HepG2 (cell line): Measurements from ENCODE around the gene CSKMT. TPM values are rescaled to one million over a fixed set of nuclear protein-coding genes. Genes with fewer than 3 reads are reported as not detected.
A peak's percentile ranks its signal among the peaks of the same experiment; 100 is the strongest.

ENCODE experiments used
- ELF4 ChIP-seq: sonication (generic); formaldehyde crosslinking; IDR thresholded peaks from 2 replicates; pipeline ENCODE4 v1.5.0; 2020; ENCODE audit warnings: missing genetic modification reagents, mild to moderate bottlenecking, moderate library complexity, borderline replicate concordance
- KLF12 ChIP-seq: sonication (generic); formaldehyde crosslinking; IDR thresholded peaks from 2 replicates; pipeline ENCODE4 v1.4.0; 2020; ENCODE audit warnings: missing genetic modification reagents, borderline replicate concordance
- MNT ChIP-seq: fragments of 450-650 bp; IDR thresholded peaks from 2 replicates; pipeline ENCODE4 v1.6.1; 2016
- NFAT5 ChIP-seq: sonication (generic); formaldehyde crosslinking; IDR thresholded peaks from 2 replicates; pipeline ENCODE4 v1.4.0; 2020; ENCODE audit warnings: missing genetic modification reagents
- NFATC3 ChIP-seq: sonication (generic); formaldehyde crosslinking; IDR thresholded peaks from 2 replicates; pipeline ENCODE4 v1.5.1; 2020; ENCODE audit warnings: mild to moderate bottlenecking, missing genetic modification reagents
- RBM39 ChIP-seq: fragments of 200-400 bp; formaldehyde crosslinking; IDR thresholded peaks from one replicate; pipeline ENCODE4 v1.6.1; 2018; ENCODE audit warnings: antibody characterized with exemption, mild to moderate bottlenecking, low read depth, low read length; ENCODE audit not compliant: poor library complexity, severe bottlenecking
- SNAPC4 ChIP-seq: sonication (generic); formaldehyde crosslinking; IDR thresholded peaks from 2 replicates; pipeline ENCODE4 v1.4.0; 2020; ENCODE audit warnings: mild to moderate bottlenecking, missing genetic modification reagents
- U2AF1 ChIP-seq: fragments of 200-400 bp; formaldehyde crosslinking; optimal IDR thresholded peaks from 2 replicates; pipeline ENCODE3; 2017; ENCODE audit warnings: mild to moderate bottlenecking, low read depth, low read length
- ZNF12 ChIP-seq: sonication (generic); formaldehyde crosslinking; IDR thresholded peaks from 2 replicates; pipeline ENCODE4 v1.5.0; 2020; ENCODE audit warnings: missing genetic modification reagents
- ZNF577 ChIP-seq: sonication (generic); formaldehyde crosslinking; IDR thresholded peaks from 2 replicates; pipeline ENCODE4 v1.4.0; 2020; ENCODE audit warnings: mild to moderate bottlenecking, low read depth, missing genetic modification reagents, borderline replicate concordance
- ZSCAN30 ChIP-seq: sonication (generic); formaldehyde crosslinking; IDR thresholded peaks from 2 replicates; pipeline ENCODE4 v1.5.0; 2020; ENCODE audit warnings: mild to moderate bottlenecking, missing genetic modification reagents
- polyA plus RNA-seq, 8 experiments: library from polyadenylated mRNA; depleted of rRNA in 3 of 8; stranded (reverse) in 7 of 8; unstranded in 1 of 8; fragments of >200 nt; fragmentation: Illumina TruSeq in 4 of 8; extraction: Trizol in 4 of 8; gene quantifications; 2 replicates each; pipeline versions ENCODE4 v1.2.1 to v1.2.3, GENCODE V29; 2011 to 2016; ENCODE audit warnings: low read depth in 4 of 8, missing spikeins in 1 of 8, mixed read lengths in 1 of 8; ENCODE audit not compliant: insufficient read depth in 1 of 8
- total RNA-seq, 5 experiments: library from RNA; depleted of rRNA; stranded (reverse); fragments of >200 nt; fragmentation: Illumina TruSeq; extraction: Trizol; gene quantifications; 2 replicates each; pipeline ENCODE4 v1.2.3, GENCODE V29; 2016; ENCODE audit warnings: low read depth in 1 of 5
- TF ChIP-seq, protein P1 (sequence below): sonication (generic); formaldehyde crosslinking; IDR thresholded peaks from 2 replicates; pipeline ENCODE4 v1.4.0; 2020; ENCODE audit warnings: missing genetic modification reagents; ENCODE audit errors: not compliant biosample characterization

The CSKMT gene
- total and polyA plus RNA-seq, 2 of the 13 experiments (the other 11 are each of a cell fraction or from before 2014, with no cell fraction given) = 7.6 to 31.8 TPM

DNA sequence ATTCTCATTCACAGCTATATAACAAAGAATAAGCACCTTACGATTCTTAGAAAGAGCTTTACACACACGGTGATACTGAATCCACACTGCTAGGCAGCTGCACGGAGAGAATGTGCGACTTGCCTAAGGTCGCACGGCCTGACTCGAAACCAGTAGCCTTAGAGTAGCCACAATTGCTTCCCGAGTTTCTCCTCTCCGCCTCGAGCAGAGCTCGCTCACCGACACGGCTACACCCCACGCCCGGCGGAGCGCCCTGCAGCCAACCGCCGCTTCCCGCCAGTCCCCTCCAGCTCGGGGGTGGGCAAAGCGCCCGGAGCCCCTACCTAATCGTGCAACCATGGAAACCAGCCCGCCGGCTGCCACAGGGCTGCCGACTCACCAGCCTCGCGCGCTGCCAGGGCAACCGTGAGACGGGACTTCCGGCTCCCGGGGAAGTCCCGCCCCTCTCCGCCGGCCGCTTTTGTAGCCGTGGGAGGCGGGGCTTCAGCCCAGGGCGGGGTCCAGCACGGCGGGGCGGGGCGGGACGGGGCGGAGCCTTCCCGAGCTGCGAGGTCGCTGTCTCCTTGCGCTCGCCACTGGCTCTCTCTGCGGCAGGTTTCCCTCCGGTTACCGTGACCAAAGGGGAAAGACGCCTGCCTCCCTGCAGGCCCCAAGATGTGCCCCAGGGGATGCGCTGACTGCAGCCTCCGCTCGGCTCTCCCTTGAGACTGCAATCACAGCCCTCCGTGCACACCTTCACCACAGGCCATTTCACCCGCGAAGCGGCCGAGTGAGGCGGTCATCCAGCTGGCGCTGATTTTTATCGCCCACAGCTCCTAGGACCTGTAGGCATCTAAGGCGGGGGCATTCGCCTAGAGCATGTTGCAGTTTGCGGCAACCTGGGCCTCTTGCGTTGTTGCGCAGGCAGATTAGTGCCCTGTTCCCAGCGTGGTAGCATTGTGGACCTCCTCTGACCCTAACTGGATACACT is 41.1 kb downstream of the CSKMT start (continued):
- TF ChIP-seq MNT (no peak), ZNF577 (CRISPR knock-in tag) (no peak), ZSCAN30 (CRISPR knock-in tag) (no peak), U2AF1 (no peak), RBM39 (no peak), NFAT5 (CRISPR knock-in tag) (no peak), ELF4 (CRISPR knock-in tag) (no peak), SNAPC4 (CRISPR knock-in tag) (peak; percentile 68; the same call in 1 of the 2 replicates), NFATC3 (CRISPR knock-in tag) (0 out of 2 replicates have a peak, but pooled peaks have one; percentile 43), ZNF12 (no peak), KLF12 (CRISPR knock-in tag) (no peak)
- TF ChIP-seq, protein P1, sequence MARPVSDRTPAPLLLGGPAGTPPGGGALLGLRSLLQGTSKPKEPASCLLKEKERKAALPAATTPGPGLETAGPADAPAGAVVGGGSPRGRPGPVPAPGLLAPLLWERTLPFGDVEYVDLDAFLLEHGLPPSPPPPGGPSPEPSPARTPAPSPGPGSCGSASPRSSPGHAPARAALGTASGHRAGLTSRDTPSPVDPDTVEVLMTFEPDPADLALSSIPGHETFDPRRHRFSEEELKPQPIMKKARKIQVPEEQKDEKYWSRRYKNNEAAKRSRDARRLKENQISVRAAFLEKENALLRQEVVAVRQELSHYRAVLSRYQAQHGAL (CRISPR knock-in tag) = no peak
